GM18505 (cell line): ENCODE measurements around the gene PLA2G7.

Source experiments
- ATAC-seq: cut with Tn5 transposase; IDR thresholded peaks from one replicate; pipeline ENCODE4 v1.9.1; 2021; ENCODE audit not compliant: unreplicated experiment
- POLR2A ChIP-seq: IDR thresholded peaks from 4 replicates; pipeline ENCODE4 v1.6.1; 2011; ENCODE audit warnings: borderline replicate concordance; ENCODE audit not compliant: insufficient read depth, insufficient read length; ENCODE audit errors: extremely low read depth

PLA2G7 gene

GRCh38 chr6:46687619-46688097, 47.5 kb downstream of the PLA2G7 start, which contains the start of gene TDRD6:
TSS of gene TDRD6 (plus strand) at chr6:46687885. CDS start at chr6:46688129, 244 bp downstream.
- no peak for ATAC-seq
- TF ChIP-seq POLR2A: no peak

GRCh38 chr6:46684771-46685170, 50.4 kb downstream of the PLA2G7 start:
- no peak for TF ChIP-seq POLR2A
- ATAC-seq: no peak

- no peak for ATAC-seq
- no peak for TF ChIP-seq POLR2A
Measured at GRCh38 chr6:46677314-46677654, 57.9 kb downstream of the PLA2G7 start.

- TF ChIP-seq POLR2A: no peak
- ATAC-seq: no peak
Measured at GRCh38 chr6:46676604-46677313, 58.4 kb downstream of the PLA2G7 start.

GRCh38 chr6:46674410-46674809, 60.8 kb downstream of the PLA2G7 start:
- no peak for ATAC-seq
- TF ChIP-seq POLR2A: no peak

- ATAC-seq: no peak
- TF ChIP-seq POLR2A: no peak
Measured at GRCh38 chr6:46667377-46667776, 67.8 kb downstream of the PLA2G7 start.

- ATAC-seq: no peak
- no peak for TF ChIP-seq POLR2A
Measured at GRCh38 chr6:46661483-46661882, 73.7 kb downstream of the PLA2G7 start.

GRCh38 chr6:46657642-46658041, 77.5 kb downstream of the PLA2G7 start:
- ATAC-seq: no peak
- TF ChIP-seq POLR2A: no peak

- no peak for TF ChIP-seq POLR2A
- ATAC-seq: no peak
Measured at GRCh38 chr6:46655803-46656202, 79.4 kb downstream of the PLA2G7 start.
